Stomach (tissue), 4 donors: ENCODE results near the gene ZMYND8.

Experiments
- POLR2A ChIP-seq, 4 donors: fragments of 450-650 bp; IDR thresholded peaks; one replicate each; pipeline ENCODE4 v1.6.1; 2016; ENCODE audit warnings: antibody characterized with exemption in 4 of 4, control low read depth in 2 of 4, mild to moderate bottlenecking in 1 of 4, moderate library complexity in 1 of 4
- POLR2AphosphoS5 ChIP-seq, 3 donors: sonication (generic); formaldehyde crosslinking; IDR thresholded peaks; one replicate each; pipeline ENCODE4 v1.6.1; 2016; ENCODE audit warnings: antibody characterized with exemption in 3 of 3
- TF ChIP-seq, protein P1 (sequence below), 7 experiments: fragments of 450-650 bp in 4 of 7; fragments of 200-600 bp in 3 of 7; sonication (generic) in 3 of 7; IDR thresholded peaks; one replicate each; pipeline ENCODE4 v1.5.1; 2016 to 2019; ENCODE audit warnings: antibody characterized with exemption in 7 of 7, control low read depth in 2 of 7, mild to moderate bottlenecking in 1 of 7

DNA sequence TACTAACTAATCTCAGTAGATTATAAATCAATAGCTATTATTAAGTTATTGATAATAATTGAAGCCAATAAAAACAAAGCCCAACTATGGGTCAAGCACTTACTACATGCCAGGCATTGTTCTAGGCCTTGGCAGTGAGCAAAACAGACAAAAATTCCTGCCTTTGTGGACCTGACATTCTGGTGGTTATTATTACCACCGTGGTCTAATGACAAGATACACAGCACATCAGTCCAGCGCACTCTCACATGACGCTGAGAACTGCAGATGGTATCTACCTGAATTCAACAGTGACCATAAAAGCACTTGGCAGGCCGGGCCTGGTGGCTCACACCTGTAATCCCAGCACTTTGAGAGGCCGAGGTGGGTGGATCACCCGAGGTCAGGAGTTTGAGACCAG lies 121.4 kb downstream of the ZMYND8 start:
- TF ChIP-seq, protein P1, sequence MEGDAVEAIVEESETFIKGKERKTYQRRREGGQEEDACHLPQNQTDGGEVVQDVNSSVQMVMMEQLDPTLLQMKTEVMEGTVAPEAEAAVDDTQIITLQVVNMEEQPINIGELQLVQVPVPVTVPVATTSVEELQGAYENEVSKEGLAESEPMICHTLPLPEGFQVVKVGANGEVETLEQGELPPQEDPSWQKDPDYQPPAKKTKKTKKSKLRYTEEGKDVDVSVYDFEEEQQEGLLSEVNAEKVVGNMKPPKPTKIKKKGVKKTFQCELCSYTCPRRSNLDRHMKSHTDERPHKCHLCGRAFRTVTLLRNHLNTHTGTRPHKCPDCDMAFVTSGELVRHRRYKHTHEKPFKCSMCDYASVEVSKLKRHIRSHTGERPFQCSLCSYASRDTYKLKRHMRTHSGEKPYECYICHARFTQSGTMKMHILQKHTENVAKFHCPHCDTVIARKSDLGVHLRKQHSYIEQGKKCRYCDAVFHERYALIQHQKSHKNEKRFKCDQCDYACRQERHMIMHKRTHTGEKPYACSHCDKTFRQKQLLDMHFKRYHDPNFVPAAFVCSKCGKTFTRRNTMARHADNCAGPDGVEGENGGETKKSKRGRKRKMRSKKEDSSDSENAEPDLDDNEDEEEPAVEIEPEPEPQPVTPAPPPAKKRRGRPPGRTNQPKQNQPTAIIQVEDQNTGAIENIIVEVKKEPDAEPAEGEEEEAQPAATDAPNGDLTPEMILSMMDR (IDR thresholded peaks at IDR 0.05): no peak
- TF ChIP-seq POLR2AphosphoS5 (IDR thresholded peaks at IDR 0.05): no peak
- no peak for TF ChIP-seq POLR2A (IDR thresholded peaks at IDR 0.05)
